ENCODE measurements around the gene FAM83D. TPM values are rescaled to one million over a fixed set of nuclear protein-coding genes. Genes with fewer than 3 reads are reported as not detected.

The FAM83D gene
- total RNA-seq, 2 experiments from 2014 or later, result 11.8 to 14.2 TPM

DNA sequence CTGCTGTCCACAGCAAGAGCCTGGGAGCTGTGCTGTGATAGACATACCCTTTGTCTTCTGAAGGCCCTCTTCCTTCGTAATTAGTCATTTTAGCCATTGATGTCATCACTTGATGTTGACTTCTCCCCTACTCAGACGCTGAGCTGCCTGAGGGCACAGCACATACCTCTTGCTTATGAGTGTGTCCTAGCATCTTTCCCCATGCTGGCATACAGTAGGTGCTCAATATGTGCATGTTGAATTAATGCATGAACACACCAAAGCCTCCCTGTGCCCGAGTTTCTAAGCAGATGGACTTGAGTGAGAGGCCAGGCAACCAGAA lies 35.8 kb upstream of the FAM83D start:
- Mint-ChIP-seq H3K36me3 (peaks cover 19% of the 10 kb centered on the region), H3K4me3 (no peak overlapping the region), H3K27ac (peak overlapping the region; percentile 85), H3K4me1 (peaks cover 30% of the 10 kb centered on the region), H3K9me3 (no peaks in the 10 kb centered on the region), H3K27me3 (no peaks in the 10 kb centered on the region)
- DNase-seq, result no peak

DNA sequence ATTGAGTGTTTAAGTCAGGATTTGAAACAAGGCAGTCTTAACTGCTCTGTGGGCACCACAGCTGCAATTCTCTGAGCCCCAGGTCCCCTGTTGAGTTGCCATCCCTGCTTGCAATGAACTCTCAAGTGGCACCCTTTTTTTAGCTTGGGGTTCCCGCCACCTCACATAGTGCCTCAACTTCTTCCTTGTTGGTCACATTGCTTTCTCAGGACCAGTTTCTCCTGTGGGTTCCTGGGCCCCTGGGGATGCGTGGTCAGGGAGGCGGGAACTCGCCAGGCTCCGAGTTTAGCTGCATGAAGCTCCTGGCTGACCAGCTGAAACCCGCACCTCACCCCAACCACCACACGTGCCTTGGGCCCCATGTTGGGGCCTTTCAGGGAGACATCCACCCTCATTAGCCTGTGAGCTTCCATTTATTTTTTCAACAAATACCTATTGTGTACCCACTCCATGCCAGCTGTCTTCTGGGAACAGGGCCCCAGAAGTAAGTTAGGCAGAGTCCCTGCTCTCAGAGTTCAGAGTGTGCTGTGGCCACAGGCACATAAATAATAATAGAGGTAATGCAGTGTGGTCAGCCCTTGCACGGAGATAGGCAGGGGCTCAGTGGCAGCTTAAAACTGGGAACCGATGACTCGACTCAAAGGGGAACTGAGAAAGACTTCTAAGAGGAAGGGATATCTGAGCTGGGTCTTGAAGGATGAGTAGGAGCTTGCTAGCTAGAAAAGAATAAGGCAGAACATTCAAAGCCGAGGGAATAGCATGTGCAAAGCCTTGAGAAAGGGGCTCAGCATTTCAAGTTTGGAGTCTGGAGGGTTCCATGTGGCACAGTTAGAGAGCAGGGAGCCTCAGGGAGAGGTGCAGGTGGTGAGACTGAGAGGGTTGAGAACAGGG lies 33.9 kb upstream of the FAM83D start:
- Mint-ChIP-seq H3K4me1 (peaks cover 30% of the 10 kb centered on the region), H3K36me3 (peaks cover 25% of the 10 kb centered on the region), H3K9me3 (no peaks in the 10 kb centered on the region), H3K27me3 (no peaks in the 10 kb centered on the region), H3K4me3 (no peak overlapping the region), H3K27ac (peak overlapping the region; percentile 49)
- no peak for DNase-seq

DNA sequence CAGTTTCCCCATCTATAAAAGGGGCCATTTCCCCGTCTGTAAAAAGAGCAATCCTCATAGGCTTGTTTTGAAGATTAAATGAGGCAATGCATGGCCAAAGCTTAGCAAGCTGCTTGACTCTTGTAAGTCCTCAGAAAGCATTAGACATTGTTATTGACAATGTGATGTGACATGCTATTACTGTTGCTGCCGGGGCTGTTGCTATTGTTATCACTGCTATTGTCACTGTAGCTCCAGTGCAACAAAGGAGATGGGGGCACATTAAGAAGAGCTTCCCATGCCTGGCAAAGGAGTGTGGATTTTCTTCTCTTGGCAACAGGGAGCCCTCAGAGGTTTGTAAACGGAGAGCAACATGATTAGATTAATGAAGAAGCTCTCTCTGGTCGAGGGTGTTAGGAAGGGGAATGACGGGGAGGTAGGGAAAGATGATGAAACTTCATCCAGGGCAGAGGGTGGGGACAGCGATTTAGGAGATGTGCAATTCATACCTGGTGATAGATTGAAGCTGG lies 33.1 kb upstream of the FAM83D start:
- no peak for DNase-seq
- H3K36me3 Mint-ChIP-seq, result peaks cover 25% of the 10 kb centered on the region
- peaks cover 30% of the 10 kb centered on the region for H3K4me1 Mint-ChIP-seq
- H3K27ac Mint-ChIP-seq, result peak overlapping the region; percentile 67
- peak overlapping the region; percentile 3 for H3K4me3 Mint-ChIP-seq
- H3K9me3 Mint-ChIP-seq, result no peaks in the 10 kb centered on the region
- H3K27me3 Mint-ChIP-seq, result no peaks in the 10 kb centered on the region

DNA sequence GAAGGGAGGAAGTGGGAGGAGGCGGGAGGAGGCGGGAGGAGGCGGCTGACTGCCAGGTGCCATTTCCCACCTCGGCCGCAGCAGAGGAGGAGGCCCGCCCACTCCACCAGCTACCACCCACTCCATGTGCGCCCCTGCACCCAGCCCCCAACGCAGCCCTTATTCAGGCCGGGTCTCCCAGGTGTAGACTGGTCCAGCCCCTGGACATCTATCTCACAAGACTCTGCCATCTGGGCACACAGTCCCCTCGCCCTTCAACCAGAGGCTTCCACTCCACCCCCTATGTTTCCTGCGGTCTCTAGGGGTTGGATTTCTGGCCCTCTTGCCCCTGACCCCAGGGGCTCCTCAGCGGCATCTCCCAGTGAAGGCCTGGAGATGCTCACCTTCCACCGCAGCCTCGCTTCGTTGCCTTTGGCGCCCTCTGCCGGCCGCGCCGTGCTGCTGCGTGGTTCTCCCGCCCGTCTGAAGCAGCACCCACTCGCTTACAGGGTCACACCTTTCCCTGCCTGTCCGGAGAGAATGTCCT lies 32.6 kb upstream of the FAM83D start:
- DNase-seq, result peak; percentile 78
- Mint-ChIP-seq H3K4me3 (no peak overlapping the region), H3K4me1 (peaks cover 30% of the 10 kb centered on the region)

DNA sequence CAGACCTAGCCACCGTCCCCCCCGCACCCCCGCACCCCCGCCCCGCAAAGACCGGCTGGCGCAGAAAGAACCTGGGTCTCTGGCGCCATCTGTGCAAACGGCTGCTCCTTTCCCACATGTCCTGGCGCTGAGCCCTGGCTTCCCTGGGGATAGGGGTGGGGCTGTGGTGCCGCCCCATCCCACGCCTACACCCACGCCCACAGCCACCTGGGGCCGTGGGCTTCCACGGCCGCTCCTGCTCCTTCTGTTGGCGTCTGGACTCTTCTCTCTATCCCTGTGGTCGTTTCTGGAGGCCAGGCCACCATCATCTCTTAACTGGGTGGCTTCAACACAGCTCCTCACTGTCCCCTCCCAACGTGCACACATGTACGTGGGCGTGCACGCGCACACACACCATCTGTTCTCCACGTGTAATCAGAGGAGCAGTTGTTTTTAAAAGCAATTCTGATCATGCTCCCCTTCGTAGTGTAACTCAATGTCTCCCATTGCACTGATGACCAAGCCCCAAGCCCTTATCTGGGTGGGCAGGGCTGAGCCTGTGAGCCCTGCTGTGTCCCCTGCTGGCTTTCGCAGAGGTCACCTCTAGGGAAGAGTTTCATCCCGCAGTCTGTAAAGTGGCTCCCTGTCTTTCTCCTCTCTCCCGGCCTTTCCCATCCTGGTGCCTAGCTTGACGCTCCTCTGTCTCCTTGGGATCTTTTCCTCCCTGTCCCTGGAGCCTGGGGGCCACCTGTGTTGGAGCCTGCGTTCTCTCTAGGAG lies 31.9 kb upstream of the FAM83D start:
- Mint-ChIP-seq H3K9me3 (no peaks in the 10 kb centered on the region), H3K27me3 (no peaks in the 10 kb centered on the region), H3K4me3 (no peak overlapping the region), H3K36me3 (peaks cover 22% of the 10 kb centered on the region), H3K4me1 (peaks cover 30% of the 10 kb centered on the region), H3K27ac (peak overlapping the region; percentile 71)
- no peak for DNase-seq

More for the DNA sequence above, 32.6 kb upstream of the FAM83D start:
- Mint-ChIP-seq H3K27ac (peak overlapping the region; percentile 67), H3K9me3 (no peaks in the 10 kb centered on the region), H3K27me3 (no peaks in the 10 kb centered on the region), H3K36me3 (peaks cover 25% of the 10 kb centered on the region)

DNA sequence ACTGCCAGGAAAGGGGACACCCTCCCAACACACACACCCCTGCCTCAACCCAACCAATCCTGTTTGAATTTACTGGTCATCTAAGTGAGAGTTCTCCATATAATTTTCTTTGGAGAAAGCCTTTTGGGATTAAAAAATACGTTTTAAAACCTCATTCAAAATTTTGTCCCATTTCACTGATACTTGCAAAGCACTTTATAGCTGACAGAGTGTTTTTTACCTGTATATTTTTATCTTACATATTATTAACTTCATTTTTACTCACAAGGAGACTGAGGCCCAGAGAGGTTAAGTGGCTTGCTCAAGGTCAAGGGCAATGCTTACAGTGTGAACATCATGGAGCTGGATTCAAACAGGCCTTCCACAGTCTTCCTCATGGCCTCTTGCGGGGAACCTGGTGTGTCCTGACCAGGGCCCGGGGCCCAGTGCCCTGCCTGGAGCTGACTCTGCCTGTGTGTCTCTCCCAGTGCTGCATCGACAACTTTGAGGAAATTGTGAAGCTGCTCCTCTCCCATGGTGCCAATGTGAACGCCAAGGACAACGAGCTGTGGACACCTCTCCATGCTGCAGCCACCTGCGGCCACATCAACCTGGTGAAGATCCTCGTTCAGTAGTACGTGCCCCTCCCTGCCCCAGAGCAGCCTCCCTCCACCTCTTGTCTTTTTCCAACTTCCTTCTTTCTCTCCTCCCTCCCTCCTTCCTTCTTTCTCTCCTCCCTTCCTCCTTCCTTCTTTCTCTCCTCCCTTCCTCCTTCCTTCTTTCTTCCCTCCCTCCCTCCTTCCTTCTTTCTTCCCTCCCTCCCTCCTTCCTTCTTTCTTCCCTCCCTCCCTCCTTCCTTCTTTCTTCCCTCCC lies 30.9 kb upstream of the FAM83D start:
- DNase-seq, result no peak
- H3K9me3 Mint-ChIP-seq, result no peaks in the 10 kb centered on the region
- no peak overlapping the region for H3K27ac Mint-ChIP-seq
- H3K27me3 Mint-ChIP-seq, result no peaks in the 10 kb centered on the region
- H3K36me3 Mint-ChIP-seq, result peaks cover 20% of the 10 kb centered on the region
- H3K4me3 Mint-ChIP-seq, result no peak overlapping the region
- peaks cover 25% of the 10 kb centered on the region for H3K4me1 Mint-ChIP-seq

DNA sequence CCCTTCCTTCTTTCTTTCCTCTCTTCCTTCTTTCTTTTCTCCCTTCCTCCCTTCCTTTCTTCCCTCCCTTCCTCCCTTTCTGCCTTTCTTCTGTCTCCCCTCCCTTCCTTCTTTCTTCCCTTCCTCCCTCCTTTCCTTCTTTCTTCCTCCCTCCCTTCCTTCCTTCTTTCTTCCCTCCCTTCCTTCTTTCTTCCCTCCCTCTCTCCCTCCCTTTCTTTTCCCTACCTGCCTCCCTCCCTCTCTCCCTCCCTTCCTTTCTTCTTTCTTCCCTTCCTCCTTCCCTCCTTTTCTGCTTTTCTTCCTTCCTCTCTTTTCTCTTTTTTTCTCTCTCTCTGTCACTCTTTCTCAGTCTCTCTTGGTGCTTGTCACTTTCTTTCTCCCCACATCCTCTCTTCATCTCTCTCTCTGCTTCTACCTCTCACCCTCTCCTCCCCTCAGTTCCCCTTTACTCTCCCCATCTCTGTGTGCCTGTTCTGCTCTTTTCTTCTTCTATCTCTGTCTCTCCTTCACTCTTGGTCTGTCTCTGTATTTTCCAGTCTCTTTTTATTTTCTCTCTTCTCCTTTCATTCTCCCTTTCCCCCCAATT lies 30.1 kb upstream of the FAM83D start:
- no peaks in the 10 kb centered on the region for H3K27me3 Mint-ChIP-seq
- no peaks in the 10 kb centered on the region for H3K9me3 Mint-ChIP-seq

DNA sequence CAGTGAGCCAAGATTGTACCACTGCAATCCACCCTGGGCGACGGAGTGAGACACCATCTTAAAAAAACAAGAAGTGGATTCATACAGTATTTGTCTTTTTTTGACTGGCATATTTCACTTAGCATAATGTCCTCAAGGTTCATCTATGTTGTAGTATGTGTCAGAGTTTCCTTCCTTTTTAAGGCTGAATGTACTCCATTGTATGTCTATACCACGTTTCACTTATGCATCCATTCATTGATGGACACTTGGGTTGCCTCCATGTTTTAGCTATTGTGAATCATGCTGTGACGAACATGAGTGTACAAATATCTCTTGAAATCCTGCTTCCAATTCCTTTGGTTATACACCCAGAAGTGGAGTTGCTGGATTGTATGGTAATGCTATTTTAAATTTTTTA lies 28.9 kb upstream of the FAM83D start:
- H3K27me3 Mint-ChIP-seq, result no peaks in the 10 kb centered on the region
- no peak overlapping the region for H3K27ac Mint-ChIP-seq
- no peak for DNase-seq
- H3K9me3 Mint-ChIP-seq, result no peaks in the 10 kb centered on the region
- no peak overlapping the region for H3K4me3 Mint-ChIP-seq
- peaks cover 21% of the 10 kb centered on the region for H3K4me1 Mint-ChIP-seq
- peaks cover 20% of the 10 kb centered on the region for H3K36me3 Mint-ChIP-seq

More for the DNA sequence above, 30.1 kb upstream of the FAM83D start:
- Mint-ChIP-seq H3K27ac (no peak overlapping the region), H3K4me3 (no peak overlapping the region), H3K36me3 (peaks cover 20% of the 10 kb centered on the region), H3K4me1 (peaks cover 23% of the 10 kb centered on the region)
- no peak for DNase-seq

DNA sequence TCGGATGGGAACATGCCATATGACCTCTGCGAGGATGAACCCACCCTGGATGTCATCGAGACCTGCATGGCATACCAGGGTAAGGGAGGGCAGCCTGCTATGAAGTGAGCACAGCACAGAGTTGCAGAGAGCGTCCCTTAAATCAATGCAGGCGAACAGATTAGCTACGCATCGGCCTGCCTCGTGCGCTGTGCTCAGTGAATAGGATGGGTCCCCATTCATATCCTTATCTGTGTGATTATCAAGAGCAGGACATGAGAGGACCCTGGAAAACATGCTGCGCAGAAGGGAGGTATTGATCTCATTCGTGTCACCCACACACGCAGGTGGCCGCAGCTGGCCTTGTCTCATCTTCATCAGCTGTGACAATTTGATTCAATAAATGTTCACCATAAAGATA lies 25.6 kb upstream of the FAM83D start:
- no peak overlapping the region for H3K4me3 Mint-ChIP-seq
- no peak for DNase-seq
- peaks cover 4% of the 10 kb centered on the region for H3K9me3 Mint-ChIP-seq
- no peaks in the 10 kb centered on the region for H3K27me3 Mint-ChIP-seq
- peaks cover 33% of the 10 kb centered on the region for H3K36me3 Mint-ChIP-seq
- H3K27ac Mint-ChIP-seq, result no peak overlapping the region
- no peaks in the 10 kb centered on the region for H3K4me1 Mint-ChIP-seq

DNA sequence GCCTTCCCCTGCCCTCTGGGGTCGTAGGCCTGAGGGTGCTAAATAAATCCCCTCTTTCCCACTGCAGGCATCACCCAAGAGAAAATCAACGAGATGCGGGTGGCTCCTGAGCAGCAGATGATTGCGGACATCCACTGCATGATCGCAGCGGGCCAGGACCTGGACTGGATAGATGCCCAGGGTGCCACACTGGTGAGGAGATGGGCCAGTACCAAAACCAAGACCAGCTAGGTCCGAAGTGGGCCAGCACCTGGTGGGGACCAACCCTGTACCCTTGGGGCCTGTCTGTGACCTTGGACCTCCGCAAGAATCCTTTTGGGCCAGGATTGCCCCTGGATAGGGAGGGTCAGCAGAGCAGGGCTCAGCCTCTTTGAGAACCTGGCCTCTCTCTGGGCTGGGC lies 23.6 kb upstream of the FAM83D start:
- no peak overlapping the region for H3K27ac Mint-ChIP-seq
- H3K9me3 Mint-ChIP-seq, result peaks cover 4% of the 10 kb centered on the region
- H3K4me3 Mint-ChIP-seq, result no peak overlapping the region
- no peaks in the 10 kb centered on the region for H3K4me1 Mint-ChIP-seq
- no peak for DNase-seq
- H3K36me3 Mint-ChIP-seq, result peaks cover 34% of the 10 kb centered on the region
- H3K27me3 Mint-ChIP-seq, result no peaks in the 10 kb centered on the region

DNA sequence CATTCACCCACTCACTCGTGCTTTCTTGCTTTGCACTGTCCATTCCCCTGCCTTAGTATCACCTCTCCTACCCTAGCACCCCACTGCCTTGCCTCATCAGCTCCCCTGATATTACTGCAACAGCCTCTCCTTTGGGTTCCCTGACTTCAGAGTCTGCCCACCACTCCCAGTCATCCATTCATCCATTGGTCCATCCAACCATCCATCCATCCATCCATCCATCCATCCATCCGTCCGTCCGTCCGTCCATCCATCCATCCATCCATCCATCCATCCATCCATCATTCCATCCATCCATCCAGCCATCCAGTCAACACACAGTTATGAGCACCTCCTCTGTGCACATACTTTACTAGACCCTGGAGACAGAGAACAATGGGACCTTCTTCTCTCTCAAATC lies 22.9 kb upstream of the FAM83D start:
- no peak overlapping the region for H3K27ac Mint-ChIP-seq
- H3K27me3 Mint-ChIP-seq, result no peaks in the 10 kb centered on the region
- no peak overlapping the region for H3K4me3 Mint-ChIP-seq
- DNase-seq, result no peak
- H3K9me3 Mint-ChIP-seq, result peaks cover 4% of the 10 kb centered on the region
- no peaks in the 10 kb centered on the region for H3K4me1 Mint-ChIP-seq
- H3K36me3 Mint-ChIP-seq, result peaks cover 34% of the 10 kb centered on the region

DNA sequence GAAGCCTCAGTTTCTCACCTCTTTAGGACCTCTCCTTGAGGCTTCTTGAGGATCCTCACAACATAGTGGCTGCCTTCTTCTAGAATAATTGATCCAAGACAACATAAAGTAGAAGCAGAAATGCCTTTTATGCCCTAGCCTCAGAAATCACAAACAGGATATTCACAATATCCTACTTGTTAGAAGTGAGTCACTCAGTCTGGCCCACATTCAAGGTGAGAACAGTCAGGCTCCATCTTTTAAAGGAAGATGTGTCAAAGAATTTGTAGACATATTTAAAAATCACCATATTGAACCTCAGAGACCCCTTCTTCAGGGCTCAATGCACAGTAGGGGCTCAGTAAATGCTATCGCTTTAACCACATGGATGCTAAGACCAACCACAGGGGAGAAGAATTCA lies 20.8 kb upstream of the FAM83D start:
- no peaks in the 10 kb centered on the region for H3K27me3 Mint-ChIP-seq
- no peak for DNase-seq
- H3K4me1 Mint-ChIP-seq, result peaks cover 5% of the 10 kb centered on the region
- H3K27ac Mint-ChIP-seq, result no peak overlapping the region
- H3K4me3 Mint-ChIP-seq, result no peak overlapping the region
- peaks cover 40% of the 10 kb centered on the region for H3K36me3 Mint-ChIP-seq
- H3K9me3 Mint-ChIP-seq, result peaks cover 4% of the 10 kb centered on the region

DNA sequence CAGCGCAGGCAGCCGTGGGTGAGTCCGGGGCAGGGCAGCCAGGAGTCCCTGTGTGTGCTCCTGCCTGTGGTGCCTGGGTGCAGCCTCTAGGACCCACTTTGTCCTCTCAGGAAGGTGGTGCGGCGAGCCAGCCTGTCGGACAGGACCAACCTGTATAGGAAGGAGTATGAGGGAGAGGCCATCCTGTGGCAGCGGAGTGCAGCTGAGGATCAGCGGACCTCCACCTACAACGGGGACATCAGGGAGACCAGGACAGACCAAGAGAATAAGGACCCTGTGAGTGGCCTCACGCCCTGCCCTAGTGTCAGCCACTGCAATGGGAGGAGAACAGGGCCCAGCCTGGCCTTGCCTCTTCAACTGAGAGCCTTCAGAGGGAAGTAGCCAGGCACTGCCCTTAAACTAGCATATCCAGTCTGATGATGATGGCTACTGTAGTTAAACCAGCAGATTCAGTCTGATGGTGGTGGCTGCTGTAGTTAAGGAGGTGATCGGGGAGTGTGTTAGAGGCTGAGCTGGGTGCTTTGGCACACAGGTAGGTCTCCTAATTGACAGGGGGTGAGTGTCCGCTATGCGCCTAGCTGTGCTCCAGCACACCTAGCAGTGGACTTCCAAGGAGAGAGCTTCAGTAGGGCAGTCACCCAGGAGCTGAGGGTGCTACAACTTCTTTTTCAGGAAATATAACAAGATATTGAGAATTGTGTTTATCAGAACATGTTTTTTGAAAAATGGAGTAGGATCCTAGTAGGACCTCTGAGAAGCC lies 18.1 kb upstream of the FAM83D start:
- Mint-ChIP-seq H3K36me3 (peaks cover 38% of the 10 kb centered on the region), H3K27ac (peak overlapping the region; percentile 22), H3K4me1 (peaks cover 5% of the 10 kb centered on the region), H3K9me3 (peaks cover 4% of the 10 kb centered on the region), H3K4me3 (no peak overlapping the region), H3K27me3 (no peaks in the 10 kb centered on the region)
- DNase-seq, result no peak

DNA sequence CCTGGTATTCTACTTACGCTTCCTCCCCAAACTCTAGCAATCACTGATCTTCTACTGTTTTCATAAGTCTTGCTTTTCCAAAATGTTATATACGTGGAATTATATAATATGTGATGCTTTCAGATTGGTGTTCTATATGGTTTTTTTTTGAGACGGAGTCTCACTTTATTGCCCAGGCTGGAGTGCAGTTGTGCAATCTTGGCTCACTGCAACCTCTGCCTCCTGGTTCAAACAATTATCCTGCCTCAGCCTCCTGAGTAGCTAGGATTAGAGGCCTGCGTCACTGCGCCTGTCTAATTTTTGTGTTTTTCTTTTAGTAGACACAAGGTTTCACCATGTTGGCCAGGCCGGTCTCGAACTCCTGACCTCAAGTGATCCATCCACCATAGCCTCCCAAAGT lies 10.9 kb upstream of the FAM83D start:
- Mint-ChIP-seq H3K4me3 (no peak overlapping the region), H3K27me3 (no peaks in the 10 kb centered on the region), H3K4me1 (no peaks in the 10 kb centered on the region), H3K27ac (no peak overlapping the region), H3K9me3 (no peaks in the 10 kb centered on the region), H3K36me3 (no peaks in the 10 kb centered on the region)
- DNase-seq, result no peak

Measured in activated naive CD8-positive, alpha-beta T cell treated with anti-CD3 and anti-CD28 coated beads for 36 hours (primary cell).